HFF-Myc (cell line): ENCODE results near the gene CNPPD1.
A peak's percentile ranks its signal among the peaks of the same experiment; 100 is the strongest.

ENCODE experiments used
- DNase-seq: peaks from one replicate; pipeline ENCODE4 v3.0.0-alpha.2; 2011; ENCODE audit warnings: low read depth; ENCODE audit errors: extremely low read depth
- H3K4me3 ChIP-seq: replicated peaks from 2 replicates; pipeline ENCODE4 v1.5.1; 2011; ENCODE audit warnings: low read depth, mild to moderate bottlenecking, control low read depth, low read length
- CTCF ChIP-seq: IDR thresholded peaks from 2 replicates; pipeline ENCODE4 v1.5.1; 2012; ENCODE audit warnings: mild to moderate bottlenecking, low read depth, low read length, control low read depth; ENCODE audit errors: missing control alignments

CNPPD1 gene

DNA sequence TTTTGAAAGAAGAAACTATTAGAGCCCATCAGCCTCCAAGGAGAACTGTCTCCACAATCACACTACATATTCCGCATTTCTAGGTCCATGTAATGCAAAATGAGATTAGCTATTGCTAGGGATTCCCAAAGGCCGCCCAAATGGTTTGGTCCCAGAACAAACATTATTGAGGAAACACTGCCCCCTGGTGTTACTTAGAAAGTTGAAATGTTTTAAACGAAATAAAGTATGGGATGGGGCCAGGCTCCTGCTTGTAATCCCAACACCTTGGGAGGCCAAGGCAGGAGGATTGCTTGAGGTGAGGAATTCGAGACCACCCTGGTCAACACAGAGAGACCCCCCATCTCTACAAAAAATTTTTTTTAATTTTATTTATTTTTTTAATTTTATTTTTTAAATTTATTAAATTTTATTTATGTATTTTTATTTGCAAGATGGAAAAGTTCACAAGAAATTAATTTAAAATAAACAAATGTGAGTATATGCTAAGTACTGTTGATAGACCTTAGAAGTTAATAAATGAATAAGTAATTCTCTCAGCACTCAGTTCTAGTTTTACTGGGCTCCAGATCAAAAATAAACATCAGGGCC, 21.6 kb downstream of the CNPPD1 start:
- H3K4me3 ChIP-seq = no peak overlapping the region
- peak; percentile 63 for DNase-seq
- peak; percentile 26 for TF ChIP-seq CTCF

GRCh38 chr2:219149667-219150066, 27.1 kb downstream of the CNPPD1 start:
- TF ChIP-seq CTCF = no peak
- no peak overlapping the region for H3K4me3 ChIP-seq
- DNase-seq = no peak

DNA sequence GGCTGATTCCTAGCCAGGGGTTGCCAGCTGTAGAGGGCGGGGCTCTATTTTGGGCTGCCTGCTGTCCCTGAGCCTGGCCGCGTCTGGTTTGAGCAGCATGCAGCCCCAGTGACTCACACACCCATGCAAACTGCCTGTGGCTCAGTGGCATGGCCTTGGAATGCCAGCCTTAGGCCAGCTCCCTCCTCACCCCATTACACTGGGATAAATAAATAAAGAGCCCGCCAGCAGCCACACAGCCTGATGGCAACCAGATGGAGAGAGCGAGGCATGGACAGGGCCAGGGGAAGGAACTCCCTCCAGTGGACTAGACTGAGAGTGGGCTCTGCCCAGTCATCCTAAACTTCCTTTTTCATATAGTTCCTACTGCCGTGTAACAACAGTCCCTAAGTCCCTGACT, 34.4 kb downstream of the CNPPD1 start:
- peak; percentile 75 for DNase-seq

GRCh38 chr2:219140722-219141121, 36.0 kb downstream of the CNPPD1 start:
- H3K4me3 ChIP-seq = no peak overlapping the region
- no peak for DNase-seq
- TF ChIP-seq CTCF = no peak

More for the DNA sequence above, 34.4 kb downstream of the CNPPD1 start:
- TF ChIP-seq CTCF = peak; percentile 48
- H3K4me3 ChIP-seq = no peak overlapping the region

- no peak for TF ChIP-seq CTCF
- no peak overlapping the region for H3K4me3 ChIP-seq
- DNase-seq = no peak
Measured at GRCh38 chr2:219133976-219134375, 42.7 kb downstream of the CNPPD1 start.

- DNase-seq = no peak
- H3K4me3 ChIP-seq = no peak overlapping the region
- no peak for TF ChIP-seq CTCF
Measured at GRCh38 chr2:219131744-219132143, 45.0 kb downstream of the CNPPD1 start.

GRCh38 chr2:219131327-219131726, 45.4 kb downstream of the CNPPD1 start:
- TF ChIP-seq CTCF = no peak
- H3K4me3 ChIP-seq = no peak overlapping the region
- DNase-seq = no peak
